GM21526 (cell line): Measurements from ENCODE around the gene CMA1.
"Not testable (repeated sequence)": the region's sequence is repeated elsewhere in the genome, so short reads cannot be mapped to it uniquely, and the experiment has no call there.

Experiments used
- ATAC-seq: cut with Tn5 transposase; IDR thresholded peaks from one replicate; pipeline ENCODE4 v1.9.1; 2021; ENCODE audit warnings: moderate library complexity; ENCODE audit not compliant: unreplicated experiment, low FRiP score

CMA1 gene

DNA sequence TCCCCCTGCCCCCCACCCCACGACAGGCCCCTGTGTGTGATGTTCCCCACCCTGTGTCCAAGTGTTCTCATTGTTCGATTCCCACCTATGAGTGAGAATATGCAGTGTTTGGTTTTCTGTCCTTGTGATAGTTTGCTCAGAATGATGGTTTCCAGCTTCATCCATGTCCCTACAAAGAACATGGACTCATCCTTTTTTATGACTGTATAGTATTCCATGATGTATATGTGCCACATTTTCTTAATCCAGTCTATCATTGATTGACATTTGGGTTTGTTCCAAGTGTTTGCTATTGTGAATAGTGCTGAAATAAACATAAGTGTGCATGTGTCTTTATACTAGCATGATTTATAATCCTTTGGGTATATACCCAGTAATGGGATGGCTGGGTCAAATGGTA, 37.6 kb downstream of the CMA1 start:
- ATAC-seq = not testable (repeated sequence)

DNA sequence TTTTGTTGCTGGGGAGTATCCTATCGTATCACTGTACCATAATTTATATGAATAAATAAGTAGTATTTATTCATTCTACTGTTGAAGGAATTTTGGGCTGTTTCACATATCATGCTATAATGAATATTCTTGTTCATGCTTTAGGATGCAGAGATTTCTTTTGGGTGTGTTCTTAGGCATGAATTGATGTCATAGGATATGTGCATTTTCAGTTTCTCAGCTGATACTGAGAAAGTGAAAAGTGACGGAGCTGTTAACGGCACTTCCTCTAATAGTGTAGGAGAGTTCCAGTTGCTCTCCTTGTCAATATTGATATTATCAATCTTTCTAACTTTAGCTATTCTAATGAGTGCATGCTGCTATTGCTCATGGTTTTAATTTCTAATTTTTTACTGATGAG, 42.3 kb downstream of the CMA1 start:
- no peak for ATAC-seq

DNA sequence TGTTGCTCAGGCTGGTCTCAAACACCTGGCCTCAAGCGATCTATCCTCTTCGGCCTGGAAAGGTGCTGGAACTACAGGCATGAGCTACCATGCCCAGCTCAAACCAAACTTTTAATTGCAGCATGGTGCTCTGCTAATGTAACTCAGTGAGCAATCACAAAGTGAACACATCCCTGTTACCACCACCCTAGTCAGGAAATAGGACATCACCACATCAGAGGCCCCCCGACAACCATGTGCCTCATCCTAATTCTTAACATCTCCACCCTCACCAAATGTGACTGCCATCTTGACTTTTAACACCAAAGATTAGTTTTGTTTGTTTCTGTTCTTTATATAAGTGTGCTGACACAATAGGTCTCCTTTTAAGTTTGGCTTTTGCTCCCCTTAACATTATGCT, 42.7 kb downstream of the CMA1 start:
- no peak for ATAC-seq

DNA sequence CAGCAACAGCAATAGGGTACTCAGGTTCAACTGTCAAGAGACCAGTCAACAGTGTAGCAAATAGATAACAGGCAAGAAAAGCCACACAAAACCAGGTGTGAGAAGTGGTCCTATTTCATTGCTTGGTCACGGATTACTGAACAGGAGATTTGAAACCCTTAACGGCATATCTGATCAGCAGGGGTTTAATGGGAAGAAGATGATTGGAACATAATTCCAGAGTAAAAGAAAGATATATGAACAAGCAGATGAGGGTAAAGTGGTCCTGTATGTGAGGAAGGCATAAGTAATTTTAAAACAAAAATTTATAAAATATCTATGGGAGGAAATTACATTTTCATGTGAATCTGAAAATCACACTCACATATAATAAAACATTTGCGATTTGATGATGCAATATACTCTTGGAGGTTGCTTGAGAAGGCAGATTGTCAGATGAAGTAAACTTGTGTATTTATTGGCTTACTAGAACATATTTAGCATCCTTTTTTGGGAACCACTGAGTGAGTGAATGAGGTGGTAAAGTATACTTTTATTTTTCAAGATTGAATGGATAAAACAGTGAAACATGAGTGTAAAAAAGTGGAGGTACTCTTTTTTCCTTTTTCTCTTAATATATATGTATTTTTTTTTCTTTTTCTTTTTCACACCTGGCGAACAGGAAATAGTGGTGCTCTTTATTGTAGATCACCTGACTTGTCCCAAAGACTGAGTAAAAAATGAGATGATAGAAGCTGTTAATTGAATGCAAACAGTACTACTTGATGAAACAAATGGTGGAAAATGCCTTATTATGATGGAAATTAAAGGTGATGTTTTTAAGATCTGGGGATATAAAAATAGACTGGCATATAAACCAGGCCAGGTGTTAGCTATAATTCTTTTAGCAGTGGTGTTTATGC, 43.9 kb downstream of the CMA1 start:
- no peak for ATAC-seq

DNA sequence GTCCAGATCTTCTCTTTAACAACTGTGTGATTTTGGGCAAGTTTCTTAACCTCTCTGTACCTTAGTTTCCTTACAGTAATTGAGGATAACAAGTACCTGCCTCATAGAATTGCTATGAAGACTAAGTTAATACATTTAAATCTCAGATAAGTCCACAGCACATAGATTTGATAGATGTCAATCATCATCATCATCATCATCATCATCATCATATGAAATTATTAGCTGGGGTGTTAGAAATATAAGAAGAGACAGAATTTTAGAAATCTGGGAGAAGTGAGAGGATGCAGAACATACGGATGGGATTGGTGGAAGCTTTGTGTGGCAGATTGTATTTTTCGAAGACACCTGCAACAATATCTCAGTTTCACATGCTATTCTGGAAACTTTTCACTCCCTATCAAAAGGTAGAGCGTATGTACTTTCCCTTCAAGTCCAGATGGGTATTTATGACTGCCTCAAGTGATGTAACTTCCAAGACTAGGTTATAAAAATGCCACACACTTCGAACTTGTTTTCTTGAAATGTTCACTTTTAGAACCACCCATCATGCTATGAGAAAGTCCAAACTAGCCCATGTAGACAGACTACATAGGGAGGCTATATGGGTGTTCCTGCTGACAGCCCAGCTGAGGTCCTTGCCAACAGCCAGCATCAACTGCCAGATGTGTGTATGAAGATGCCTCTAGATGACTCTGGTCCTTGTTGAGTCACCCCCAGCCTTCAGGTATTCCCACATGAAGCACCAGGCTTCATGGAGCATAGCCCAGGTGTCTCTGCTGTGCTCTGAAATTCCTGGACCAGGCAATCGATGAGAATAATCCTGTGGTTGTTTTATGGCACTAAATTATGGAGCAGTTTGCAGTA, 44.8 kb downstream of the CMA1 start:
- ATAC-seq = no peak

DNA sequence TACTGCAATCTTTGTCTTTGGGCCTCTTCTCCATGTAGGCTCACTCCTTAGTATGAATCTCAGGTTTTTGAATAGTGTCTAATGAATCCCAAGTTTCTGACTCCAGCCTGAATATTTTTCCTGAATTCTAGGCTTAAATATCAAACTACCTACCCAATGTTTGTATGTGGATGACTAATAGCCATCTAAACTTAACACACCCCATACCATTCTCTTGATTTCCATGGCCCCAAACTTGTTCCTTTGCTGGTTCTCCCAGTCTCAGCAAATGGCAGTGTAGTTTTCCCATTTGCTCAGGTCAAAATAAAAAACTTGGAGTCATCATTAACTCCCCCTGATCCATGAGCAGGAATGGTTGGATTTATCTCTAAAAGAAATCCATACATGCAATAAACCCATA, 46.7 kb downstream of the CMA1 start:
- no peak for ATAC-seq

DNA sequence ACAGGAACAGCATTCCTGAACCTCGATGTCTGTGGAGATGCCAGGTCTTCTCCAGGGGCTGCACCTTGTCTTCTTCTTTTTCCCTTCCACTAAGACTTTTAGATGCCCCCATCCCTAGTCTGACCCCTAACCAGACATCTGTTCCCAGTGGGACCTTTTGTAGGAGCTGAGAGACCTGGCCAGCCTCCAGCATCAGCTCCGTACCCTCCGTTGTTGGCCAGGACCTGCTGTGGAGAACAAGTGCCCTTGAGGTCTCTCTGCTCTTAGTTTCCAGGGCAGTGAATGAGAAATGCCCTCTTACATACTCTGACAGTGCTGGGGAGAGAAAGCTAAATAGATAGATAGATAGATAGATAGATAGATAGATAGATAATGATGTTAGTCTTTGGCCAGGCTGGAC, 48.7 kb downstream of the CMA1 start:
- no peak for ATAC-seq

DNA sequence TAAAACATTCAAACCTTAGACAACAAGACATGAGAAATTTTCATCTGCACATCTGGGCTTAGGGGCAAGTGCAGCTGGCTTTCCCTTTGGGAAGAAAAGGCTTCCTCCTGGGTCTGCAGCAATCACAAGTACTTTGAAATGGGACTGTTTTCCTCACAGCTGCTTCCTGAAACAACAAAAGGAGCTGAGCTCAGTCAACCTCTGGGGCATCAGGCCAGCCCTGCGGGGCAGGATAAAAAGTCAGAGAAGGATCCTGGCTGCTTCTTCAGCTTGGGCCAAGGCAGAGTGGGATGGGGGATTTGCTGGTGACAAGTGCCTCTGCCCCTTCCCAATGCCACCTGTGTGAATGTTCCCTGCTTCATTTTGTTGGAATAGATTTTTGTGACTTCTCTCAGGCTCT, 49.3 kb downstream of the CMA1 start:
- no peak for ATAC-seq

DNA sequence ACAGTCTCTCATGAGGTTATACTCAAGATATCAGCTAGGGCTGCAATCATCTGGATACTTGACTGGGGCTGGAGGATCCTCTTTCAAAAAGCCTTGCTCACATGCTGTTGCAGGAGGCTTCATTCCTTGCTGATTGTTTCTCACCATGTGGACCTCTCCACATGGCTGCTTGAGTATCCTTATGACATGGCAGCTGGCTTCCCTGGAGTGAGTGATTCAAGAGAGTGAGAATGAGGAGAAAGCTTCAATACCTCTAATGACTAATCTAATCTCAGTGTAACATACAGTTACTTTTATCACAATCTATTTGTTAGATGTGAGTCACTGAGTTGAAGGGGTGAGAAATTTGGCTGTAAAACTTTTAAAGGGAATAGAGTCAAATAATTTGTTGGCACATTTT, 51.1 kb downstream of the CMA1 start:
- ATAC-seq = no peak
